Astrocyte (in vitro differentiated cells and primary cell): ENCODE data around the gene MGMT. TPM values are rescaled to one million over a fixed set of nuclear protein-coding genes. Genes with fewer than 3 reads are reported as not detected.

Experiments used
- DNase-seq: peaks from one replicate; pipeline ENCODE4 v3.0.0-alpha.2; 2010; ENCODE audit warnings: low read depth
- FAIRE-seq: peaks from 2 replicates; lab custom pipeline; 2011; peaks lifted over from hg19 to GRCh38; lab: Jason Lieb, UNC
- H2AFZ ChIP-seq: 2 replicates; pipeline ENCODE4 v1.6.0; 2012; ENCODE audit warnings: low read depth, low read length, inconsistent platforms
- H3K27ac ChIP-seq: 2 replicates; pipeline ENCODE4 v1.5.1; 2011; ENCODE audit warnings: low read depth, low read length, inconsistent platforms
- H3K27me3 ChIP-seq: 2 replicates; pipeline ENCODE4 v1.6.0; 2011; ENCODE audit warnings: low read length, inconsistent platforms; ENCODE audit not compliant: insufficient read depth
- H3K36me3 ChIP-seq: 2 replicates; pipeline ENCODE4 v1.5.1; 2011; ENCODE audit warnings: low read length, inconsistent platforms; ENCODE audit not compliant: insufficient read depth
- H3K4me1 ChIP-seq: 2 replicates; pipeline ENCODE4 v1.5.1; 2011; ENCODE audit warnings: low read length, inconsistent platforms; ENCODE audit not compliant: insufficient read depth
- H3K4me2 ChIP-seq: 2 replicates; pipeline ENCODE4 v1.6.0; 2012; ENCODE audit warnings: low read length, inconsistent platforms
- H3K4me3 ChIP-seq: 2 replicates; pipeline ENCODE4 v1.5.1; 2011; ENCODE audit warnings: low read depth, mild to moderate bottlenecking, low read length, inconsistent platforms; ENCODE audit not compliant: insufficient read depth
- H3K79me2 ChIP-seq: 2 replicates; pipeline ENCODE4 v1.6.0; 2012; ENCODE audit warnings: mild to moderate bottlenecking, low read length, inconsistent platforms; ENCODE audit not compliant: insufficient read depth
- H3K9ac ChIP-seq: 2 replicates; pipeline ENCODE4 v1.6.0; 2012; ENCODE audit warnings: mild to moderate bottlenecking, low read length, inconsistent platforms
- H3K9me3 ChIP-seq: 2 replicates; pipeline ENCODE4 v1.5.1; 2012; ENCODE audit warnings: low read depth, mild to moderate bottlenecking, low read length, inconsistent platforms; ENCODE audit not compliant: insufficient read depth
- H4K20me1 ChIP-seq: 2 replicates; pipeline ENCODE4 v1.6.0; 2012; ENCODE audit warnings: low read length, inconsistent platforms; ENCODE audit not compliant: insufficient read depth
- H3K27ac Mint-ChIP-seq: one replicate; pipeline ENCODE4 v1.8.0; 2021; ENCODE audit warnings: mild to moderate bottlenecking, mixed read lengths; ENCODE audit not compliant: unreplicated experiment
- H3K27me3 Mint-ChIP-seq: one replicate; pipeline ENCODE4 v1.8.0; 2021; ENCODE audit warnings: low read depth, mixed read lengths; ENCODE audit not compliant: unreplicated experiment
- H3K36me3 Mint-ChIP-seq: one replicate; pipeline ENCODE4 v1.8.0; 2021; ENCODE audit warnings: low read depth, mixed read lengths; ENCODE audit not compliant: unreplicated experiment
- H3K4me1 Mint-ChIP-seq: one replicate; pipeline ENCODE4 v1.8.0; 2021; ENCODE audit warnings: low read depth, mixed read lengths; ENCODE audit not compliant: unreplicated experiment
- H3K4me3 Mint-ChIP-seq: one replicate; pipeline ENCODE4 v1.8.0; 2021; ENCODE audit warnings: mild to moderate bottlenecking, moderate library complexity, mixed read lengths; ENCODE audit not compliant: unreplicated experiment
- H3K9me3 Mint-ChIP-seq: one replicate; pipeline ENCODE4 v1.8.0; 2021; ENCODE audit warnings: mild to moderate bottlenecking, mixed read lengths; ENCODE audit not compliant: unreplicated experiment
- EZH2 ChIP-seq: IDR thresholded peaks from 2 replicates; pipeline ENCODE4 v1.6.1; 2012; ENCODE audit warnings: mild to moderate bottlenecking, low read length, inconsistent platforms; ENCODE audit not compliant: insufficient read depth
- total RNA-seq: library from RNA; stranded (reverse); gene quantifications from 2 replicates; pipeline ENCODE4 v1.2.1, GENCODE V29; 2021
- TF ChIP-seq, protein P1 (sequence below): IDR thresholded peaks from 2 replicates; pipeline ENCODE4 v1.5.1; 2011; ENCODE audit warnings: low read depth, mild to moderate bottlenecking, inconsistent platforms, low read length, moderate library complexity; ENCODE audit not compliant: insufficient read depth

Gene MGMT
- total RNA-seq, 1 donor from 2014 or later = 9.5 TPM

DNA sequence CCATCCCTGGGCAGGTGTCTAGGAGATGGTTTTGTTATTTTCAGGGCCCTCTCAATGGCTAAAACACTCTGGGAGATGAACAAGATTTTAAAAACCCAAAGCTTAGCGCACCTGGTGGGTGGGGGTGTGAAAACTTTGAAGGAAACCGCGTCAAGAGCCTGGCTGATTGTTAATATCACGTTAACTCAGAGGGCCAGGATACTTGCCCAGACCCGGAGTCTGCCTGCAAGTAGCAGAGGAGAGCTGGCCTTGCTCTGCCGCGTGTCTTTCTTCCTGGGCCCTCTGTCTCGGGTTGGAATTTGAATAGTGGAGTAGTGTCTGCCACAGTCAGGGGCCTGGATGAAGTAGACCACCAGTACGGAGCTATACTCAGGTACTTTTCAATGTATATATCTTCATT is 1.1 kb downstream of the MGMT start:
- Histone ChIP-seq H3K4me2 (no peak overlapping the region), H3K27ac (no peak overlapping the region), H3K4me1 (peaks cover 9% of the 10 kb centered on the region), H3K9me3 (no peaks in the 10 kb centered on the region), H3K27me3 (no peaks in the 10 kb centered on the region), H3K36me3 (no peaks in the 10 kb centered on the region), H3K4me3 (no peak overlapping the region), H3K9ac (no peak overlapping the region), H4K20me1 (no peaks in the 10 kb centered on the region), H2AFZ (no peak overlapping the region), H3K79me2 (no peaks in the 10 kb centered on the region)
- Mint-ChIP-seq H3K36me3 (peaks cover 4% of the 10 kb centered on the region), H3K9me3 (no peaks in the 10 kb centered on the region), H3K4me3 (peak overlapping the region; percentile 83), H3K27me3 (peaks cover 13% of the 10 kb centered on the region), H3K27ac (no peak overlapping the region), H3K4me1 (peaks cover 2% of the 10 kb centered on the region)
- FAIRE-seq (no peak), DNase-seq (no peak)
- no peak for TF ChIP-seq EZH2
- TF ChIP-seq, protein P1, sequence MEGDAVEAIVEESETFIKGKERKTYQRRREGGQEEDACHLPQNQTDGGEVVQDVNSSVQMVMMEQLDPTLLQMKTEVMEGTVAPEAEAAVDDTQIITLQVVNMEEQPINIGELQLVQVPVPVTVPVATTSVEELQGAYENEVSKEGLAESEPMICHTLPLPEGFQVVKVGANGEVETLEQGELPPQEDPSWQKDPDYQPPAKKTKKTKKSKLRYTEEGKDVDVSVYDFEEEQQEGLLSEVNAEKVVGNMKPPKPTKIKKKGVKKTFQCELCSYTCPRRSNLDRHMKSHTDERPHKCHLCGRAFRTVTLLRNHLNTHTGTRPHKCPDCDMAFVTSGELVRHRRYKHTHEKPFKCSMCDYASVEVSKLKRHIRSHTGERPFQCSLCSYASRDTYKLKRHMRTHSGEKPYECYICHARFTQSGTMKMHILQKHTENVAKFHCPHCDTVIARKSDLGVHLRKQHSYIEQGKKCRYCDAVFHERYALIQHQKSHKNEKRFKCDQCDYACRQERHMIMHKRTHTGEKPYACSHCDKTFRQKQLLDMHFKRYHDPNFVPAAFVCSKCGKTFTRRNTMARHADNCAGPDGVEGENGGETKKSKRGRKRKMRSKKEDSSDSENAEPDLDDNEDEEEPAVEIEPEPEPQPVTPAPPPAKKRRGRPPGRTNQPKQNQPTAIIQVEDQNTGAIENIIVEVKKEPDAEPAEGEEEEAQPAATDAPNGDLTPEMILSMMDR = no peak

DNA sequence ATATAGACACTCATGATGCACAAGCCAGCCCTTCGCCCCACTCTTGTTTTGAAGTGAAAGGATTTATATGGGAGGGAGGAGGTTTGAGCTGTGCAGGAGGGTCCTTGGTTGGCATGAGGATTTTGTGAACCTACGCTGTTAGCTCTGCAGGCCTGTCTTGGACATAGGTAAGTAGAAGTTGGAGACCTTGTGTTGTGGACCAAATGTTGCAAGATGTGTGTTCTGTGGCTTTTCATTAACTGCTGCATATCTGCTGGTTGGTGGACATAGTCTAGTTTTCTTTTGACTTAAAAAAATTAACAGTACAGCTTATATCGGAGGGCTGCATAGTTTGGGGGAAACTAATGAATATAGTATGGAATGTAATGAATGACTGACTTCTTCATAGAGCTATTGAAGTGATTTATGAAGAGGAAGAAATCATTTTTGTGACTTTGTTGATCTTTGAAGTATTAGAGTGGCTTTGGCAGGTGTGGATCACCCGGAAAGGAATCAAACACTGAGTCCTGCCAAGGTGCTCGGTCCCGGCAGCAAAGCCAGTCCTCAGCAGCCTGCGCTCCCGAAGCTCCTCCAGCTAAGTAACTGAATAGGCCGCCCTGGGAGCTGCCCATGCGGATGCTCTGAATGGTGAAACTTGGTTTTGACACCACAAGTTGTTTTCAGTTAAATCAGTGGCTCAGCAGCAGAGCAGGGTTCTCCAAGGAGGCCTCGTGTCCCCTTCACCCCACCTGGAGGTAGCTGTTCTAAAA is 3.2 kb downstream of the MGMT start:
- Histone ChIP-seq H4K20me1 (no peaks in the 10 kb centered on the region), H3K4me1 (peaks cover 9% of the 10 kb centered on the region), H3K27ac (no peak overlapping the region), H3K9me3 (no peaks in the 10 kb centered on the region), H3K4me3 (no peak overlapping the region), H3K4me2 (no peak overlapping the region), H3K27me3 (no peaks in the 10 kb centered on the region), H3K9ac (no peak overlapping the region), H3K36me3 (no peaks in the 10 kb centered on the region), H3K79me2 (no peaks in the 10 kb centered on the region), H2AFZ (no peak overlapping the region)
- Mint-ChIP-seq H3K27me3 (no peaks in the 10 kb centered on the region), H3K4me1 (peaks cover 2% of the 10 kb centered on the region), H3K4me3 (no peak overlapping the region), H3K36me3 (peaks cover 9% of the 10 kb centered on the region), H3K9me3 (peaks cover 2% of the 10 kb centered on the region), H3K27ac (no peak overlapping the region)
- FAIRE-seq = no peak
- no peak for DNase-seq
- TF ChIP-seq EZH2 = no peak
- TF ChIP-seq, protein P1 = no peak

DNA sequence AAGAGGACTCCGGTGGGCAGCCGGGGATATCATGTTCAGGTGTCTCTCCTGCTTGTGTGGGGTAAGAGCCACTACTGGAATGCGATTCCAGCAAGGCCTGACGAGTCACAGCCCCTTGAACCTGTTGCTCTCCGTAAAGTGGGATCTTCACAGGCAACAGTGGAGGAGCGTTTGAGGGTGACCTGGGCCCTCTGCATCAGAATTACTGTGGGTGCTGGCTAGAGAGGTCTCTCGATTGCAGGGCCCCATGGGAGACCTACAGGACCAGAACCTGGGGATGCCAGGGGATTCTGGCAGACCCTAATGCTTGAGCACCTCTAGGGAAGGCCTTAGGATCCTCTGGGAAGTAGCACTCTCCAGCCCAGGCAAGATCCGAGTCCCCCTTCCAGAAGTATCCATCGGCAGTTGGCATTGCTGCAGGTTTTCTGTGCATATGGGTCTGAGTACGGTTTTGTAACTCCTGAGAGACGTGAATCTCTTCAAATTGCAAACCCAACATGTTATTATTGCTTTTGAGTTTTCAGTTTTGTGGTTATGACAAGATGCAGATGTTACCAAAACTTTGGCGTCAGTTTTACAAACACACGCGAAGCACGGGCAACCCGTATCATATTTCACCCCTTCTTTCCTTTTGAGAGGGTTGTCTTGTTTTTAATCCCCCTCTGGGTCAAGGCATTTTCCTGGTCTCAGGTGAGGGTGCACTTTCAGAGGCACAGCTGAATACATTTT is 4.6 kb downstream of the MGMT start:
- Mint-ChIP-seq H3K4me1 (peaks cover 2% of the 10 kb centered on the region), H3K27me3 (no peaks in the 10 kb centered on the region), H3K36me3 (peaks cover 12% of the 10 kb centered on the region), H3K27ac (no peak overlapping the region), H3K4me3 (no peak overlapping the region), H3K9me3 (peaks cover 2% of the 10 kb centered on the region)
- H3K9me3 ChIP-seq = no peaks in the 10 kb centered on the region
- no peaks in the 10 kb centered on the region for H4K20me1 ChIP-seq
- DNase-seq (no peak), FAIRE-seq (no peak)
- no peak for TF ChIP-seq EZH2
- TF ChIP-seq, protein P1 = no peak
- no peak overlapping the region for H3K27ac ChIP-seq
- H3K9ac ChIP-seq = no peak overlapping the region
- H3K4me3 ChIP-seq = no peak overlapping the region
- no peaks in the 10 kb centered on the region for H3K79me2 ChIP-seq
- no peaks in the 10 kb centered on the region for H3K36me3 ChIP-seq
- no peak overlapping the region for H3K4me2 ChIP-seq
- H3K4me1 ChIP-seq = peaks cover 8% of the 10 kb centered on the region
- H3K27me3 ChIP-seq = no peaks in the 10 kb centered on the region
- H2AFZ ChIP-seq = no peak overlapping the region
